ENCODE data around the gene AUTS2.

AUTS2 gene

GRCh38 chr7:70486977-70487376 lies 888.7 kb downstream of the AUTS2 start:
- TF ChIP-seq, protein P1, sequence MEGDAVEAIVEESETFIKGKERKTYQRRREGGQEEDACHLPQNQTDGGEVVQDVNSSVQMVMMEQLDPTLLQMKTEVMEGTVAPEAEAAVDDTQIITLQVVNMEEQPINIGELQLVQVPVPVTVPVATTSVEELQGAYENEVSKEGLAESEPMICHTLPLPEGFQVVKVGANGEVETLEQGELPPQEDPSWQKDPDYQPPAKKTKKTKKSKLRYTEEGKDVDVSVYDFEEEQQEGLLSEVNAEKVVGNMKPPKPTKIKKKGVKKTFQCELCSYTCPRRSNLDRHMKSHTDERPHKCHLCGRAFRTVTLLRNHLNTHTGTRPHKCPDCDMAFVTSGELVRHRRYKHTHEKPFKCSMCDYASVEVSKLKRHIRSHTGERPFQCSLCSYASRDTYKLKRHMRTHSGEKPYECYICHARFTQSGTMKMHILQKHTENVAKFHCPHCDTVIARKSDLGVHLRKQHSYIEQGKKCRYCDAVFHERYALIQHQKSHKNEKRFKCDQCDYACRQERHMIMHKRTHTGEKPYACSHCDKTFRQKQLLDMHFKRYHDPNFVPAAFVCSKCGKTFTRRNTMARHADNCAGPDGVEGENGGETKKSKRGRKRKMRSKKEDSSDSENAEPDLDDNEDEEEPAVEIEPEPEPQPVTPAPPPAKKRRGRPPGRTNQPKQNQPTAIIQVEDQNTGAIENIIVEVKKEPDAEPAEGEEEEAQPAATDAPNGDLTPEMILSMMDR (IDR thresholded peaks at IDR 0.05): no peak
- H3K4me3 Mint-ChIP-seq: no peak overlapping the region
- peaks cover 22% of the 10 kb centered on the region for H3K36me3 Mint-ChIP-seq (ENCODE audit: low read depth)
- peaks cover 13% of the 10 kb centered on the region for H3K27me3 Mint-ChIP-seq (ENCODE audit: low read depth, poor library complexity)
- H3K4me1 Mint-ChIP-seq: peaks cover 27% of the 10 kb centered on the region
- DNase-seq: no peak
- peaks cover 18% of the 10 kb centered on the region for H3K9me3 Mint-ChIP-seq
- no peak overlapping the region for H3K27ac Mint-ChIP-seq

GRCh38 chr7:70487428-70487827 lies 889.2 kb downstream of the AUTS2 start:
- Mint-ChIP-seq H3K27me3 (ENCODE audit: low read depth, poor library complexity) (peaks cover 13% of the 10 kb centered on the region), H3K36me3 (ENCODE audit: low read depth) (peaks cover 22% of the 10 kb centered on the region), H3K27ac (peak overlapping the region; percentile 1), H3K9me3 (peaks cover 18% of the 10 kb centered on the region), H3K4me3 (no peak overlapping the region), H3K4me1 (peaks cover 26% of the 10 kb centered on the region)
- TF ChIP-seq, protein P1 (IDR thresholded peaks at IDR 0.05): no peak
- no peak for DNase-seq

DNA sequence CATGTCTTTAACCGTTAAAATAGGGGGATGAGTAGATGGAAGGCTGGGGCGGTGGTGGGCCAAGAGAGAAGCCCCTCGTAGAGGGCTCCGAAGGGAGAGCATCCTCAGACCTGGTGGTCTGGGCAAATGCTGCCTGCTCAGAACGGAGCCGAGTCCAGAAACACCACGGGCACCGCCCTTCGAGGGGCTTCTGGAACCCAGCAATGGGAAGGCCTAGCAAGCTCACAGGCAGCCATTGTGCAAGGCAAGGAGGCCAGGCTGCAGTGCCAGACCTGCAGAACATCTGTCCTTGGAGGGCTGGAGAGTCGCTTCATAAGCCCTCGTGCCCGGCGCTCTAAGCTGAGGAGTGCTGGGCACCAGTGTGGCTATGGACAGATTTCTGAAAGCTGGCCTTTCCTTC lies 889.6 kb downstream of the AUTS2 start:
- no peak overlapping the region for H3K4me3 Mint-ChIP-seq
- no peak overlapping the region for H3K27ac Mint-ChIP-seq
- peaks cover 18% of the 10 kb centered on the region for H3K9me3 Mint-ChIP-seq
- TF ChIP-seq, protein P1 (IDR thresholded peaks at IDR 0.05): no peak
- DNase-seq: no peak
- H3K27me3 Mint-ChIP-seq (ENCODE audit: low read depth, poor library complexity): peaks cover 13% of the 10 kb centered on the region
- H3K36me3 Mint-ChIP-seq (ENCODE audit: low read depth): peaks cover 22% of the 10 kb centered on the region
- H3K4me1 Mint-ChIP-seq: peaks cover 26% of the 10 kb centered on the region

DNA sequence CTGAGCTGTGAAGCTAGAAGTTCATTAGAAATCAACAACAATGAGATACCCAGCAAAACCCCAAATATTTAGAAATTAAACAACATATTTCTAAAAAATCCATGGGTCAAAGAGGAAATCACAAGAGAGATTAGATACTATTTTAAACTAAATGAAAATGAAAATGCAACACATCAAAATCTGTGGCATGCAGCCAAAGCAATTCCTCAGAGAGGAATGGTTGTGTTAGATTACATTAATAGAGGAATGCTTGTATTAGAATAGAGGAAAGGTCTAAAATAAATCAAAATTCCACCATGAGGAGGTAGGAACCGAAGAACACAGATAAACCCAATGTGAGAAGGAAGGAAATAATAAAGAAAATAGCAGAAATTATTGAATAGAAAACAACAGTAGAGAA lies 891.5 kb downstream of the AUTS2 start:
- Mint-ChIP-seq H3K9me3 (peaks cover 9% of the 10 kb centered on the region), H3K27me3 (ENCODE audit: low read depth, poor library complexity) (peaks cover 9% of the 10 kb centered on the region), H3K4me3 (no peak overlapping the region), H3K27ac (no peak overlapping the region), H3K4me1 (peaks cover 31% of the 10 kb centered on the region), H3K36me3 (ENCODE audit: low read depth) (peaks cover 15% of the 10 kb centered on the region)
- TF ChIP-seq, protein P1 (IDR thresholded peaks at IDR 0.05): no peak
- DNase-seq: no peak

GRCh38 chr7:70492625-70493024 lies 894.4 kb downstream of the AUTS2 start:
- H3K36me3 Mint-ChIP-seq (ENCODE audit: low read depth): peaks cover 6% of the 10 kb centered on the region
- DNase-seq: no peak
- peaks cover 9% of the 10 kb centered on the region for H3K27me3 Mint-ChIP-seq (ENCODE audit: low read depth, poor library complexity)
- TF ChIP-seq, protein P1 (IDR thresholded peaks at IDR 0.05): no peak
- no peak overlapping the region for H3K27ac Mint-ChIP-seq
- H3K4me3 Mint-ChIP-seq: no peak overlapping the region
- no peaks in the 10 kb centered on the region for H3K9me3 Mint-ChIP-seq
- peaks cover 27% of the 10 kb centered on the region for H3K4me1 Mint-ChIP-seq

DNA sequence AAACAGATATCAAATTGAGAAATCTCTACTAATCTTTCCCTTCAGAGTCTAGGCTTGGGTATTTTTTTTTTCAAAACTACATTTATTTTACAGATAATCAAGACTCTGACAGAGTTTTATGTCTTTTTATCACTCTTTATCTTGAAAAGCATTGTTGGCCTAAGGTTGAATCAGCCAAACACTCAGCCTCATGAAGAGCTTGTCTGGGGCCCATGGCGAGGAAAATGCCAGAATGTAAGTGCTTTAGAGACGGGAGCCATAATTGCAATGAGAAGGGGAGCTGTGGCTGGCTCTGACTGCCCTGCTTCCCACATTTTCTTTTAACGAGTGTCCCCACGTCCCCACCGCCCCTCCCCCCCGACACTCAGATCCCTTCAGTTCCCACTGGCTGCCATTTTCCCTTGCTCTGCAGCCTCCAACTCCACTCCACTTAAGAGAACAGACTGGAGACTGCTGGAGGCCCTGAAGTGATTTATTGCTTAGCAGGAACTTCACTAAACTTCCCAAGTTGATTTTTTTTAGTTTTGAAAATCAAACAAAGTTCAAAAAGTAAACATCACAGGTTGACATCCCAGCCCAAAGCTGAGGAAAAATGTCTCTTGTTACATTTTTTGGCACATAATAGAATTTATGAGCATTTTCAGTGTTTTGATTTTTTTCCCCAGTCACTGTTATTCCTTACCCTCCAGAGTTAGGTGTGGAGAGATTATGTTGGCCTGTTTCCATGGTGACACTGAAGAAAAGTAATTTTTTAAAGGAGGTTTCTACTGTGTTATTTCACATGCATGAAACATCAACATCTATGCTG lies 896.2 kb downstream of the AUTS2 start:
- no peaks in the 10 kb centered on the region for H3K36me3 Mint-ChIP-seq (ENCODE audit: low read depth)
- H3K27me3 Mint-ChIP-seq (ENCODE audit: low read depth, poor library complexity): no peaks in the 10 kb centered on the region
- DNase-seq: no peak
- peaks cover 22% of the 10 kb centered on the region for H3K4me1 Mint-ChIP-seq
- TF ChIP-seq, protein P1 (IDR thresholded peaks at IDR 0.05): no peak
- peak overlapping the region; percentile 11 for H3K27ac Mint-ChIP-seq
- H3K4me3 Mint-ChIP-seq: no peak overlapping the region
- H3K9me3 Mint-ChIP-seq: no peaks in the 10 kb centered on the region
